ENCODE data around the gene NR3C2.

DNA sequence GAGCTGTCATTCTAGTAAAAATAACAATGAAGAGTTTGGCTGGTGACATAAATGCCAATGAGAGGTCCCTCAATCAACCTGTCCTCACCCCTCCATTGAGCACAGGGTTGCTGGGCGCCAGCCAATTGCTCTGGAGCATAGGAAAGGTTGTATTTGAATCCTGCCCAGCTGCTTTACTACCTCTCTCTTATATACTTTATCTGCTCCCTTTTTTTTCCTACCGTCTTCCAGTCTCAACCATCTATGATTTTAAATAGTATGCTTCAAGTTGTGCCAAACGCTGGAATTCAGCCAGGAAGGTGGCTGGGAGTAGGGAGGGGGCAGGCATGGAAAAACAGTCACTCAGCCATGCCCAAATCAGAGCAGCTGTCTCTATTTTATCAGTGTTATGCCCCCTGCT is 153.8 kb downstream of the NR3C2 start:
- TF ChIP-seq, protein P1, sequence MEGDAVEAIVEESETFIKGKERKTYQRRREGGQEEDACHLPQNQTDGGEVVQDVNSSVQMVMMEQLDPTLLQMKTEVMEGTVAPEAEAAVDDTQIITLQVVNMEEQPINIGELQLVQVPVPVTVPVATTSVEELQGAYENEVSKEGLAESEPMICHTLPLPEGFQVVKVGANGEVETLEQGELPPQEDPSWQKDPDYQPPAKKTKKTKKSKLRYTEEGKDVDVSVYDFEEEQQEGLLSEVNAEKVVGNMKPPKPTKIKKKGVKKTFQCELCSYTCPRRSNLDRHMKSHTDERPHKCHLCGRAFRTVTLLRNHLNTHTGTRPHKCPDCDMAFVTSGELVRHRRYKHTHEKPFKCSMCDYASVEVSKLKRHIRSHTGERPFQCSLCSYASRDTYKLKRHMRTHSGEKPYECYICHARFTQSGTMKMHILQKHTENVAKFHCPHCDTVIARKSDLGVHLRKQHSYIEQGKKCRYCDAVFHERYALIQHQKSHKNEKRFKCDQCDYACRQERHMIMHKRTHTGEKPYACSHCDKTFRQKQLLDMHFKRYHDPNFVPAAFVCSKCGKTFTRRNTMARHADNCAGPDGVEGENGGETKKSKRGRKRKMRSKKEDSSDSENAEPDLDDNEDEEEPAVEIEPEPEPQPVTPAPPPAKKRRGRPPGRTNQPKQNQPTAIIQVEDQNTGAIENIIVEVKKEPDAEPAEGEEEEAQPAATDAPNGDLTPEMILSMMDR (IDR thresholded peaks at IDR 0.05): no peak
- no peak for TF ChIP-seq ZFX (IDR thresholded peaks at IDR 0.05; ENCODE audit: borderline replicate concordance)
